HEK293 (cell line): Measurements from ENCODE around the gene MCM6.

ENCODE experiments used
- CTCF ChIA-PET: fragments of 350-600 bp; formaldehyde crosslinking; extraction: SDS; loops from one replicate; lab custom pipeline; 2021; ENCODE audit warnings: antibody characterized with exemption; lab: Yijun Ruan, JAX
- POLR2A ChIA-PET: fragments of 300-600 bp; formaldehyde crosslinking; extraction: SDS; loops from one replicate; lab custom pipeline; 2020; ENCODE audit warnings: antibody characterized with exemption, inconsistent platforms; lab: Yijun Ruan, JAX
- H3K27ac ChIP-seq: fragments of 200-500 bp; sonication (Bioruptor generic); 2 replicates; pipeline ENCODE4 v1.5.1; 2014; ENCODE audit warnings: low read depth, low read length, control low read depth, inconsistent platforms; ENCODE audit errors: extremely low read depth
- H3K36me3 ChIP-seq, 2 experiments: fragments of 200-500 bp in 1 of 2; sonication (Bioruptor generic) in 1 of 2; 1 replicate in 1 of 2; 2 replicates in 1 of 2; pipeline ENCODE4 v1.5.1; 2014 to 2017; ENCODE audit warnings: inconsistent platforms in 2 of 2, low read length in 2 of 2; ENCODE audit not compliant: control insufficient read depth in 2 of 2, insufficient read depth in 1 of 2
- H3K4me1 ChIP-seq: fragments of 200-500 bp; sonication (Bioruptor generic); 2 replicates; pipeline ENCODE4 v1.5.1; 2014; ENCODE audit warnings: mild to moderate bottlenecking, low read length, inconsistent platforms; ENCODE audit not compliant: control insufficient read depth, insufficient read depth
- H3K4me3 ChIP-seq: 2 replicates; pipeline ENCODE4 v1.5.1; 2011; ENCODE audit warnings: low read depth, mild to moderate bottlenecking, control low read depth, low read length, moderate library complexity
- H3K9me3 ChIP-seq: fragments of 200-500 bp; sonication (Bioruptor generic); 2 replicates; pipeline ENCODE4 v1.5.1; 2014; ENCODE audit warnings: low read depth, low read length, inconsistent platforms; ENCODE audit not compliant: control insufficient read depth, insufficient read depth
- ATF2 ChIP-seq: fragments of 450-650 bp; formaldehyde crosslinking; IDR thresholded peaks from 2 replicates; pipeline ENCODE4 v1.5.1; 2016; ENCODE audit warnings: missing biosample characterization, missing genetic modification characterization, low read depth
- HOXC10 ChIP-seq: sonication (generic); formaldehyde crosslinking; IDR thresholded peaks from 2 replicates; pipeline ENCODE4 v1.8.1; 2023; ENCODE audit warnings: mild to moderate bottlenecking, missing genetic modification reagents
- KLF1 ChIP-seq: fragments of 450-650 bp; formaldehyde crosslinking; IDR thresholded peaks from 2 replicates; pipeline ENCODE4 v1.5.1; 2016; ENCODE audit warnings: missing biosample characterization, missing genetic modification characterization
- MEIS1 ChIP-seq: sonication (generic); formaldehyde crosslinking; IDR thresholded peaks from 2 replicates; pipeline ENCODE4 v1.8.1; 2022; ENCODE audit warnings: missing genetic modification reagents, mild to moderate bottlenecking, borderline replicate concordance
- SP2 ChIP-seq: fragments of 450-650 bp; formaldehyde crosslinking; IDR thresholded peaks from 2 replicates; pipeline ENCODE4 v1.5.1; 2016; ENCODE audit warnings: missing biosample characterization, missing genetic modification characterization
- TSHZ1 ChIP-seq: fragments of 450-650 bp; formaldehyde crosslinking; IDR thresholded peaks from 2 replicates; pipeline ENCODE4 v1.5.1; 2016; ENCODE audit warnings: missing biosample characterization, missing genetic modification characterization, borderline replicate concordance
- YY1 ChIP-seq: fragments of 450-650 bp; formaldehyde crosslinking; IDR thresholded peaks from 2 replicates; pipeline ENCODE4 v1.5.1; 2018; ENCODE audit warnings: missing biosample characterization, missing genetic modification characterization
- ZBTB11 ChIP-seq: fragments of 450-650 bp; formaldehyde crosslinking; conservative IDR thresholded peaks from 2 replicates; pipeline ENCODE4 v1.5.1; 2016; ENCODE audit warnings: low read depth, missing biosample characterization, missing genetic modification characterization
- ZBTB21 ChIP-seq: fragments of 450-650 bp; formaldehyde crosslinking; IDR thresholded peaks from 2 replicates; pipeline ENCODE4 v1.5.1; 2017; ENCODE audit warnings: missing biosample characterization, missing genetic modification characterization
- ZFP37 ChIP-seq: fragments of 450-650 bp; formaldehyde crosslinking; IDR thresholded peaks from 2 replicates; pipeline ENCODE4 v1.5.1; 2016; ENCODE audit warnings: missing biosample characterization, missing genetic modification characterization
- ZIC2 ChIP-seq: fragments of 450-650 bp; formaldehyde crosslinking; IDR thresholded peaks from 2 replicates; pipeline ENCODE4 v1.5.1; 2016; ENCODE audit warnings: missing biosample characterization, missing genetic modification characterization
- ZNF138 ChIP-seq: fragments of 450-650 bp; formaldehyde crosslinking; IDR thresholded peaks from 2 replicates; pipeline ENCODE4 v1.5.1; 2016; ENCODE audit warnings: missing biosample characterization, missing genetic modification characterization, borderline replicate concordance
- ZNF280D ChIP-seq: fragments of 450-650 bp; formaldehyde crosslinking; IDR thresholded peaks from 2 replicates; pipeline ENCODE4 v1.5.1; 2016; ENCODE audit warnings: missing biosample characterization, missing genetic modification characterization
- ZNF292 ChIP-seq: fragments of 450-650 bp; formaldehyde crosslinking; IDR thresholded peaks from 2 replicates; pipeline ENCODE4 v1.5.1; 2016; ENCODE audit warnings: low read depth, missing biosample characterization, missing genetic modification characterization, borderline replicate concordance
- ZNF302 ChIP-seq: fragments of 450-650 bp; formaldehyde crosslinking; IDR thresholded peaks from 2 replicates; pipeline ENCODE4 v1.5.1; 2016; ENCODE audit warnings: missing biosample characterization, missing genetic modification characterization, low read depth
- ZNF37A ChIP-seq: fragments of 450-650 bp; IDR thresholded peaks from 2 replicates; pipeline ENCODE4 v1.5.1; 2018; ENCODE audit warnings: missing biosample characterization, missing genetic modification characterization
- ZNF501 ChIP-seq: fragments of 450-650 bp; formaldehyde crosslinking; IDR thresholded peaks from 2 replicates; pipeline ENCODE4 v1.5.1; 2016; ENCODE audit warnings: missing biosample characterization, missing genetic modification characterization
- ZNF560 ChIP-seq: fragments of 450-650 bp; formaldehyde crosslinking; IDR thresholded peaks from 2 replicates; pipeline ENCODE4 v1.5.1; 2017; ENCODE audit warnings: missing biosample characterization, missing genetic modification characterization, borderline replicate concordance
- ZNF677 ChIP-seq: fragments of 450-650 bp; IDR thresholded peaks from 2 replicates; pipeline ENCODE4 v1.5.0; 2018; ENCODE audit warnings: missing biosample characterization, mild to moderate bottlenecking, missing genetic modification characterization, moderate library complexity
- ZSCAN23 ChIP-seq: fragments of 450-650 bp; formaldehyde crosslinking; IDR thresholded peaks from 2 replicates; pipeline ENCODE4 v1.5.1; 2016; ENCODE audit warnings: missing biosample characterization, missing genetic modification characterization

The MCM6 gene

GRCh38 chr2:135843671-135844070 lies 32.6 kb downstream of the MCM6 start:
- H3K27ac ChIP-seq: no peak overlapping the region
- POLR2A ChIA-PET: interaction anchor here (0.7 kb wide), 2 partner anchors 60 to 380 kb away, joined by 3 to 4 read pairs; no protein-coding TSS in a partner anchor
- TF ChIP-seq ZBTB21 (tag by site-specific recombination): no peak
- no peak for TF ChIP-seq ZFP37 (tag by site-specific recombination)
- no peak for TF ChIP-seq ZIC2 (tag by site-specific recombination)
- TF ChIP-seq ZNF138 (tag by site-specific recombination): no peak
- no peak for TF ChIP-seq ZNF280D (tag by site-specific recombination)
- TF ChIP-seq HOXC10 (CRISPR knock-in tag): no peak
- TF ChIP-seq SP2 (tag by site-specific recombination): no peak
- no peak for TF ChIP-seq KLF1 (tag by site-specific recombination)
- TF ChIP-seq ZNF560 (tag by site-specific recombination): no peak
- TF ChIP-seq, all 188 proteins: peak for 0
- H3K36me3 ChIP-seq: peaks cover 54 to 87% of the 10 kb centered on the region in 2 experiments
- H3K9me3 ChIP-seq: no peaks in the 10 kb centered on the region
- CTCF ChIA-PET: interaction anchor here (0.5 kb wide), 1 partner anchor 246 kb away, joined by 3 read pairs; no protein-coding TSS in a partner anchor
- no peaks in the 10 kb centered on the region for H3K4me1 ChIP-seq
- H3K4me3 ChIP-seq: no peak overlapping the region

GRCh38 chr2:135840601-135841000 lies 35.6 kb downstream of the MCM6 start:
- Histone ChIP-seq H3K9me3 (no peaks in the 10 kb centered on the region), H3K36me3 (peaks cover 27 to 62% of the 10 kb centered on the region in 2 experiments), H3K27ac (no peak overlapping the region), H3K4me1 (no peaks in the 10 kb centered on the region), H3K4me3 (no peak overlapping the region)
- TF ChIP-seq ZNF677 (tag by site-specific recombination) (no peak), ZNF292 (tag by site-specific recombination) (no peak)
- ChIA-PET POLR2A (interaction anchor here (0.7 kb wide), 1 partner anchor 241 kb away, joined by 3 read pairs; no protein-coding TSS in a partner anchor), CTCF (interaction anchor here (1.4 kb wide), 1 partner anchor 851 kb away, joined by 3 read pairs; no protein-coding TSS in a partner anchor)

- Histone ChIP-seq H3K4me3 (no peak overlapping the region), H3K4me1 (no peaks in the 10 kb centered on the region), H3K9me3 (no peaks in the 10 kb centered on the region), H3K27ac (no peak overlapping the region), H3K36me3 (peaks cover 25 to 53% of the 10 kb centered on the region in 2 experiments)
- ChIA-PET CTCF (interaction anchor here (0.6 to 1.4 kb wide), 2 partner anchors 43 to 850 kb away, joined by 3 read pairs; no protein-coding TSS in a partner anchor), POLR2A (interaction anchor here (0.7 kb wide), 1 partner anchor 242 kb away, joined by 3 read pairs; no protein-coding TSS in a partner anchor)
- TF ChIP-seq ZNF501: no peak
- TF ChIP-seq ATF2 (tag by site-specific recombination): no peak
- no peak for TF ChIP-seq ZBTB11
- no peak for TF ChIP-seq ZNF302 (tag by site-specific recombination)
- TF ChIP-seq MEIS1 (CRISPR knock-in tag): no peak
- no peak for TF ChIP-seq ZNF37A
- TF ChIP-seq YY1 (tag by site-specific recombination): no peak
- TF ChIP-seq TSHZ1: no peak
- TF ChIP-seq ZSCAN23 (tag by site-specific recombination): no peak
Observed at GRCh38 chr2:135839713-135840112, 36.5 kb downstream of the MCM6 start.
